HCT116 (cell line): ENCODE measurements around the gene ZNF138. TPM values are rescaled to one million over a fixed set of nuclear protein-coding genes. Genes with fewer than 3 reads are reported as not detected.

Source experiments
- ATAC-seq: fragments of 200-7000 bp; cut with Tn5 transposase; 2 replicates; pipeline ENCODE4 v1.9.1; 2020; ENCODE audit warnings: mild to moderate bottlenecking, moderate library complexity
- BruUV-seq: library from RNA; stranded (reverse); fragments of 400-500 nt; replicated peaks from 2 replicates; lab custom pipeline; 2021; lab: Mats Ljungman, UMichigan
- CTCF ChIA-PET: fragments of 300-600 bp; sonication (Branson Sonifier 250); formaldehyde crosslinking; loops from one replicate; lab custom pipeline; 2021; ENCODE audit warnings: antibody characterized with exemption; lab: Charles Lee
- POLR2A ChIA-PET: fragments of 300-600, 350-600 bp; sonication (Branson Sonifier 250); formaldehyde crosslinking; loops from one replicate; lab custom pipeline; 2021; ENCODE audit warnings: antibody characterized with exemption; lab: Charles Lee
- RAD21 ChIA-PET, 2 experiments: fragments of 300-600 bp; sonication (Branson Sonifier 250); formaldehyde crosslinking; loops; one replicate each; lab custom pipeline; 2023; ENCODE audit warnings: low total read pairs in 2 of 2; ENCODE audit not compliant: uncharacterized antibody in 2 of 2, unreplicated experiment in 2 of 2, low non-redundant PET in 1 of 2; lab: Charles Lee
- DNase-seq: peaks from one replicate; pipeline ENCODE4 v3.0.0-alpha.2; 2010; ENCODE audit warnings: low read depth, low spot score
- H2AFZ ChIP-seq: fragments of 200-600 bp; shearing (Covaris generic), sonication (generic); 2 replicates; pipeline ENCODE4 v1.6.1; 2017; ENCODE audit warnings: low read depth, mixed run types, mixed read lengths, antibody characterized with exemption, low read length; ENCODE audit not compliant: poor library complexity, severe bottlenecking
- H3K27ac ChIP-seq: 2 replicates; pipeline ENCODE4 v1.5.1; 2012; ENCODE audit warnings: low read depth, low read length
- H3K27me3 ChIP-seq: fragments of 200-600 bp; sonication (generic); 2 replicates; pipeline ENCODE4 v1.6.1; 2016; ENCODE audit warnings: mixed run types, low read length, mixed read lengths; ENCODE audit not compliant: insufficient read depth
- H3K36me3 ChIP-seq, 2 experiments: fragments of 200-500 bp in 1 of 2; fragments of 200-600 bp in 1 of 2; sonication (Bioruptor generic) in 1 of 2; sonication (generic) in 1 of 2; 2 replicates each; pipeline versions ENCODE4 v1.5.1 to v1.6.1; 2014 to 2016; ENCODE audit warnings: low read length in 2 of 2, inconsistent platforms in 1 of 2, mixed read lengths in 1 of 2, mixed run types in 1 of 2; ENCODE audit not compliant: insufficient read depth in 2 of 2, control insufficient read depth in 1 of 2
- H3K4me1 ChIP-seq, 2 experiments: fragments of 200-600 bp in 1 of 2; sonication (generic) in 1 of 2; 2 replicates each; pipeline versions ENCODE4 v1.5.1 to v1.6.1; 2012 to 2017; ENCODE audit warnings: low read length in 2 of 2, inconsistent platforms in 1 of 2, mild to moderate bottlenecking in 1 of 2, mixed read lengths in 1 of 2, mixed run types in 1 of 2, moderate library complexity in 1 of 2; ENCODE audit not compliant: insufficient read depth in 2 of 2, control insufficient read depth in 1 of 2
- H3K4me2 ChIP-seq: fragments of 200-600 bp; sonication (generic); 2 replicates; pipeline ENCODE4 v1.6.1; 2017; ENCODE audit warnings: mixed run types, low read length, mixed read lengths
- H3K4me3 ChIP-seq, 2 experiments: fragments of 200-600 bp in 1 of 2; sonication (generic) in 1 of 2; replicated peaks in 1 of 2; 2 replicates each; pipeline ENCODE4 v1.5.1; 2011 to 2016; ENCODE audit warnings: low read length in 2 of 2, control low read depth in 1 of 2, low read depth in 1 of 2, mild to moderate bottlenecking in 1 of 2, mixed read lengths in 1 of 2, mixed run types in 1 of 2
- H3K79me2 ChIP-seq: fragments of 200-600 bp; sonication (generic); 2 replicates; pipeline ENCODE4 v1.6.1; 2017; ENCODE audit warnings: mild to moderate bottlenecking, mixed run types, low read length, moderate library complexity, mixed read lengths; ENCODE audit not compliant: insufficient read depth
- H3K9ac ChIP-seq: fragments of 200-600 bp; sonication (generic); 2 replicates; pipeline ENCODE4 v1.6.1; 2016; ENCODE audit warnings: low read length, mixed read lengths
- H3K9me2 ChIP-seq: fragments of 200-600 bp; sonication (generic), shearing (Covaris generic); 2 replicates; pipeline ENCODE4 v1.6.1; 2017; ENCODE audit warnings: mixed run types, mild to moderate bottlenecking, moderate library complexity; ENCODE audit not compliant: insufficient read depth
- H3K9me3 ChIP-seq, 2 experiments: fragments of 200-500 bp in 1 of 2; fragments of 200-600 bp in 1 of 2; sonication (Bioruptor generic) in 1 of 2; sonication (generic) in 1 of 2; 2 replicates each; pipeline ENCODE4 v1.6.1; 2014 to 2017; ENCODE audit warnings: low read length in 2 of 2, mixed read lengths in 2 of 2, inconsistent platforms in 1 of 2, low read depth in 1 of 2, mild to moderate bottlenecking in 1 of 2, mixed run types in 1 of 2, moderate library complexity in 1 of 2; ENCODE audit not compliant: control insufficient read depth in 1 of 2, insufficient read depth in 1 of 2
- H4K20me1 ChIP-seq: fragments of 200-600 bp; sonication (generic), shearing (Covaris generic); 2 replicates; pipeline ENCODE4 v1.6.1; 2017; ENCODE audit warnings: mixed run types, mild to moderate bottlenecking, moderate library complexity; ENCODE audit not compliant: insufficient read depth
- CEBPB ChIP-seq: IDR thresholded peaks from 2 replicates; pipeline ENCODE4 v1.6.1; 2012; ENCODE audit warnings: low read depth
- ELF1 ChIP-seq: IDR thresholded peaks from 2 replicates; pipeline ENCODE4 v1.6.1; 2012; ENCODE audit warnings: low read depth, borderline replicate concordance
- EZH2 ChIP-seq: fragments of 200-600 bp; sonication (generic); IDR thresholded peaks from 2 replicates; pipeline ENCODE4 v1.6.1; 2017; ENCODE audit warnings: antibody characterized with exemption, mixed run types
- FOSL1 ChIP-seq: IDR thresholded peaks from 2 replicates; pipeline ENCODE4 v1.6.1; 2012; ENCODE audit warnings: low read depth
- POLR2AphosphoS5 ChIP-seq: IDR thresholded peaks from 2 replicates; pipeline ENCODE4 v1.6.1; 2011; ENCODE audit warnings: mild to moderate bottlenecking, low read depth, low read length, moderate library complexity
- RAD21 ChIP-seq: IDR thresholded peaks from 2 replicates; pipeline ENCODE4 v1.6.1; 2012; ENCODE audit warnings: low read depth, mild to moderate bottlenecking
- SP1 ChIP-seq: IDR thresholded peaks from 2 replicates; pipeline ENCODE4 v1.6.1; 2012; ENCODE audit warnings: low read depth
- YY1 ChIP-seq: IDR thresholded peaks from 2 replicates; pipeline ENCODE4 v1.6.1; 2011; ENCODE audit warnings: low read length, low read depth, moderate library complexity, mild to moderate bottlenecking; ENCODE audit not compliant: insufficient replicate concordance; ENCODE audit errors: extremely low read depth
- intact Hi-C: fragments of 100-400 bp; cut with micrococcal nuclease; formaldehyde crosslinking; loops from 2 replicates; pipeline ENCODE4 v1.10.0; 2022
- total RNA-seq: library from RNA; stranded (reverse); gene quantifications from one replicate; pipeline ENCODE4 v1.2.1, GENCODE V29; 2021; ENCODE audit not compliant: unreplicated experiment

The ZNF138 gene
- total RNA-seq, 1 experiment from 2014 or later: 10.1 TPM

GRCh38 chr7:64881461-64882287 is 87.4 kb downstream of the ZNF138 start:
- BruUV-seq: no TSS peak
- H3K27ac ChIP-seq: no peak overlapping the region
- no peaks in the 10 kb centered on the region; a peak in 2 of 4 replicates for H3K9me3 ChIP-seq
- H3K36me3 ChIP-seq: no peaks in the 10 kb centered on the region
- ATAC-seq: no peak
- H3K4me2 ChIP-seq: no peak overlapping the region
- intact Hi-C loops: no loop called here
- CTCF ChIA-PET: no interaction called here
- H3K4me1 ChIP-seq: no peaks in the 10 kb centered on the region
- no peak for DNase-seq
- TF ChIP-seq ELF1 (no peak), RAD21 (no peak), YY1 (no peak), SP1 (no peak), CEBPB (no peak), FOSL1 (no peak)
- no peak overlapping the region for H3K9ac ChIP-seq
- H3K27me3 ChIP-seq: no peaks in the 10 kb centered on the region
- no peaks in the 10 kb centered on the region for H4K20me1 ChIP-seq
- no peaks in the 10 kb centered on the region for H3K9me2 ChIP-seq
- H2AFZ ChIP-seq: no peak overlapping the region
- POLR2A ChIA-PET: no interaction called here
- H3K4me3 ChIP-seq: no peak overlapping the region
- no peaks in the 10 kb centered on the region for H3K79me2 ChIP-seq
- RAD21 ChIA-PET: no interaction called here

DNA sequence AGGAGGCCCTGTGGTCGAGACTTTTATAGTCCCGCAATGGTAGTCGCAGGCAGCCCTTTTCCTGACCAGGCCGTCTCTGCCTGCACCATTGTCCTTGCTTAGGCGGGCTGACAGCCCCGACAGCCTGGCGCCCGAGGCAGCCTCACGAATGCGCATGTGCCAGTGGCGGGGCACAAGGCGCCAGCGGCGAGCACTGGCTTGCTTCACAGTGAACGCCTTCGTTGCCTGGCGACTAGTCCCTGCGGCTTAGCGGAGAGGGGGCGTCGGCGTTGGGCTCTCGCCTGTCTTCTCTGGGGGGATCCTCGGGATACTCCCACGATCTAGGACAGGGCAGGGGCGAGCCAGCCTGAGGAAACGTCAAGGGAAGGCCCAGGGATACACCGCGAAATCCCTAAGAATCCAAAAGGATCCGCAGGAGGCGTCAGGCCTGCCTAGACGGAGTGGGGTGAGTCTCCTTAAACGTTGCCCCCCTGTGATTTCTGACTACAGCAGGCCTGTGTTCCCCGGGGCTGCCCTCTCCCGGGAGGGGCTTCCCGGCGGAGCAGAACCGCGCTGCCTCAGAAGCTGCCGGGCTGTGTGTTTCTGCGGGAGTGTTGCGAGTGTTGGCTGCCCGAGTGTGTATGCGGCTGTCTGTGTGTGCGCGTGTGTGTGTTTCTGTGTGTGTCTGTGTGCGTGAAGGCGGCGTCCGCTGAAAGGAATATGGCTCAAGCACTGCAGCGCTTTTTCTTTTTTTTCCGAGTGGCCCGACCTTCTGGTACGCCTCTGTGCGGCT is 88.3 kb downstream of the ZNF138 start:
- Histone ChIP-seq H3K4me1 (no peaks in the 10 kb centered on the region), H3K27ac (no peak overlapping the region), H3K9me3 (no peaks in the 10 kb centered on the region; a peak in 2 of 4 replicates), H3K27me3 (no peaks in the 10 kb centered on the region), H3K36me3 (no peaks in the 10 kb centered on the region), H3K4me2 (no peak overlapping the region), H2AFZ (no peak overlapping the region), H3K9me2 (no peaks in the 10 kb centered on the region), H4K20me1 (no peaks in the 10 kb centered on the region), H3K79me2 (no peaks in the 10 kb centered on the region), H3K4me3 (no peak overlapping the region), H3K9ac (no peak overlapping the region)
- intact Hi-C loops: no loop called here
- ATAC-seq (no peak), DNase-seq (no peak)
- CTCF ChIA-PET: no interaction called here
- RAD21 ChIA-PET: no interaction called here
- no peak for TF ChIP-seq POLR2AphosphoS5
- no peak for TF ChIP-seq FOSL1
- TF ChIP-seq EZH2: no peak
- POLR2A ChIA-PET: no interaction called here
- no TSS peak for BruUV-seq

Other genes starting within 250 kb of the ZNF138 start
- gene ZNF680, start 231.4 kb upstream of the ZNF138 start, total RNA-seq: 11.2 TPM
- 6.2 TPM for gene ZNF107, start 128.3 kb upstream of the ZNF138 start, total RNA-seq
- gene ZNF273, start 108.8 kb downstream of the ZNF138 start, total RNA-seq: 6.6 TPM
- 2.5 TPM for gene ZNF117, start 196.6 kb downstream of the ZNF138 start, total RNA-seq
- 7.2 TPM for gene ERV3-1, start 212.3 kb downstream of the ZNF138 start, total RNA-seq